Stimulated activated naive CD4-positive, alpha-beta T cell (primary cell): Measurements from ENCODE around the gene YPEL5.

Experiments used
- DNase-seq, 6 experiments: peaks; one replicate each; lab custom pipeline; 2025; lab: John Stamatoyannopoulos, UW

The YPEL5 gene

DNA sequence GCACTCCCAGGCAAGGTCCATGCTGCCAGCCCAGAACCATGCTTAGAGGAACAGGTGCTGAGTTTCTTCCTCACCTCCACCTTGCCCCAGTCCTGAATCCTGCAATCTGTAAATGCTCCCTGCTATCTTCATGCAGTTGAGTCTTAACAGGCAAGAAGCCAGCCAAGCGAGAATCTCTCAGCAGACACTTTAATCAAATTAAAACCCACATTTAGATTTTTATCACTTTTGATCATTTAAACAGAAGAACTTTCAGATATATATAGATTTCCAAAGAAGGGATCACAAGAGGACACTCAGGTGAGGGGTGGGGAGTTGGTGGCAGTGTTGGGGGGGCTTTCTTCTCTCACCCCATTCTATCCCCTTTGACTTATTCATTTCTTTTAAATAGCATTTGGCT lies 58.6 kb downstream of the YPEL5 start:
- DNase-seq, result no peak

DNA sequence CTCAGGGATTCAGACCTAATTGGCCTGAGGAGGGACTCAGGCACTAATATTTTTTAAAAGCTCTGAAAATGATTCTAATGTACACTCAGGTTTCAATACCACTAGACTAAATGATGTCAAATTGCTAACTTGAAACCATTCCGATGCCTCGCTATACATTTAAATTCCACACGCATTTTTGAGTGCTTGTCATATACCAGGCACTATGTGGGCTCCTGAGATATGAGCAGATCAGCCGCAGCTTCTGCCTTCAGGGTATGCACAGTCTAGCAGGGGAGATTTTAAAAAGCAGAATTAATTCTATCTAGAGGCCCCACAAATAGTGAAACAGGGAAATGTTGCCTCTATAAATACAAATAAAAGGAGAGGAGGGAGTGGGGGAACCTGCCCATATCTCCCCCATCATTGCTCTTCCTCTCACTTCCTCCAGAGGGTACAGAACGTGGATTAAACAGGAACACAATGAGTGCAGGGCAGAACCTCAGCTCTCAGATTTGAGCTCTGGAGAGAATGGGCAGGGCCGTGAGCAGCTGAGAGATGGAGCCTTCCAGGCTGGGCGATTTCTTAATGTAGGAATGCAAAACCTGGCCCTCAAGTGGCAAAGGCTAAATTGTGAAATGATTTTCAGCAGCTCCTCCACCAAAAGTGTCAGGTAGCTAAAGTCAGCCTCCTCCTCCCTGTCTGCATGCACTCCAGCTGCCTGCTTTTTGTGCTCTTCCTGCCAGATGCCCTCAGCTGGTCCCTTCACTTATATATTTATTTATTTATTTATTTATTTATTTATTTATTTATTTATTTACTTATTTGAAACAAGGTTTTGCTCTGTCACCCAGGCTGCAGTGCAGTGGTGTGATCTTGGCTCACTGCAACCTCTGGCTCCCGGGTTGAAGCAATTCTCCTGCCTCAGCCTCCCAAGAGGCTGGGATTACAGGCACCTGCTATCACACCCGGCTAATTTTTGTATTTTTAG lies 59.9 kb downstream of the YPEL5 start:
- DNase-seq, result no peak

DNA sequence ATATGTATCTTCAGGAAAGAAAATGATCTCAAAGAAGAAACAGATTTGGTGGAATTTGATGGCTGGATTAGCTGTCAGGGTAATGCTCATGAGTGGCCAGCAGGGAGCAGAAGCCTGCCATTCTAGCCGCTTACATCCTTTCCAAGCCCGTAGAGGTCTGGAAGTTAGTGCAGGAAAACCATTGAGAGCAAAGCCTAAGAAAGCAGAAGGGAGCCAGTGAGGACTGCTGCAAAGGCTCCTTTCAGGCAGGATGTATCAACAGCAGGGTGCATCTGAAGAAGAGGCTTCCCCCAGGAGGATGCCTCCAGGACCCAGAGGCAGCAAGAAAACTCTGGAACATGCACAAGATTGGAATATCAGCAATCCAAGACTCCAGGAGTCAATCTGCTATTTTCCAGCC lies 61.6 kb downstream of the YPEL5 start:
- DNase-seq, result peak; percentile 15 to 44 (median 19)

DNA sequence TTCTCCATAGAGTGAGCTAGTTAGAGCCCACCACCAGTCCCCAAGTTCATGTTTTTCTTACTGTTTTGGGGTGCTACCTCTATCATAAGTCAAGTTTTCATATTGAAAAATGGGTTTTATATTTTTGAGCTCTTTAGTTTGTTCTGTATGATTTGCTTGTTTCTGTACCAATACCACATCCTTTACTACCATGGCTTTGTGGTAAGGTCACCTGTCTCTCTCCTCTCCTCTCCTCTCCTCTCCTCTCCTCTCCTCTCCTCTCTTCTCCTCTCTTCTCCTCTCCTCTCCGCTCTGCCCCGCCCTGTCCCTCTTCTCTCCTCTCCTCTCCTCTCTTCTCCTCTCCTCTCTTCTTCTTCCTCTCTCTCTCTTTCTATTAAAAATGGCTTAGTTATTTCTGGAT lies 62.4 kb downstream of the YPEL5 start:
- peak in 3 of 6 experiments; percentile 60 to 61 (median 61) for DNase-seq
